Measurements from ENCODE around the gene HOXA7.

HOXA7 gene

DNA sequence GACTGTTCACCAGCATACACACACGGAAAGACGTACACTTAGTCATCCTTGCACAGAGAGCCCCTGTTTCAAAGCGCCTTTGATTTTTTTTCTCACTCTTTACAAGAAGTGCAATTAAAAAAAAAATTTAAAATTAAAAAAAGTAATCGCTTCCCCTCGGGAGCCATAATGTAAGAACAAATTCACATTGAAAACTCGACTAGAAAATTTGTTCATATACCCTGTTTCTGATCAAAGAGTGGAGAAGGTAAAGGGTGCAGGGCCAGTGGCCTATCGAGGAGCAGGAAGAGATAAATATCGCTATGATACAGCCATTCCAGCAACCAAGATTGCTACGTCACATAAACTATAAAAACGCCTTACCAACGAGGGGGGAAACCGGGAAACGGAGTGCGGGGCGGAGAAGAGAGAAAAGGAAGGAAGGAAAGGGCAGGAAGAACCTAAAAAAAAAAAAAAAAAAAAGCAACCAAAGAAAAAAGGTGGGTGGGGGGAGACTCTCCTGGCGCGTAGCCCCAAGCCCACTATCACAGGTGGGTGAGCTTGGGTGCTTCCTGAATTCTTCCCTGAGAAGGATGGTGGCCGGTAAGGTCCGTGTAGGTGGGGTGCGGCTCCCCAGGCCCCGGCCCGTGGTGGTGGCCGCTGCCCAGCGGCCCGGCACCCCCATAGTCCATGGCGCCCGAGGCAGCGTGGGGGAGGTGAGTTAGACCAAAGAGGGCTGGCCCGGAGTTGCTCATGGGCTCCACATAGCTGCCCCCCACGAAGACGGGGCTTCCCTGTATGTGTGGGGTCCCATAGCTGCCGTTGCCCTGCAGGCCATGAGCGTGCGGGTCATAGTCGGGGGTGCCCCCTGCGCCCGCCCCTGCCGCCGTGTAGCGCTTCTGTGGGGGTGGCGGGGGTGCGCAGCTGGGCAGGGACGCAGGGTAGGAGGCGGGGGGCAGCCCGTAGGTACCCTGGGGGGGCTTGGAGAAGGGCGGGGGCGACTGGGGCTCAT, 48.8 kb downstream of the HOXA7 start:
- no peak for DNase-seq (ENCODE audit: low read depth in 2 of 2)

DNA sequence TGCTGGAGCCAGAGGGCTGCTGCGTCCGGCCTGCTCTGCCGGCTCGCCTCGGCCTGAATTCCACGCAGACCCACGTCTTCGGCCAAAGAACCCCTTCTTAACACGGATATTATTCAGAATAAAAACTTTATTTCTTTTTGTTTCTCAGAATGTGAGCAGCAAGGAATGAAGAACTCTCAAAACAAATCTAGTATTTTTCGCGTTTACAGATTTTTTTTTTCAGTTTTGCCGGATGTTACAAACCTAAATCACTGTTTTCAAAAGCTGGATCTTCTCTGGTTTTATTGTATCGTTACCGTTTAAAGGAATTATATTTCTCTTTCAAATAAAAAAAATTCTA, 49.6 kb downstream of the HOXA7 start:
- DNase-seq (ENCODE audit: low read depth in 2 of 2) = no peak

DNA sequence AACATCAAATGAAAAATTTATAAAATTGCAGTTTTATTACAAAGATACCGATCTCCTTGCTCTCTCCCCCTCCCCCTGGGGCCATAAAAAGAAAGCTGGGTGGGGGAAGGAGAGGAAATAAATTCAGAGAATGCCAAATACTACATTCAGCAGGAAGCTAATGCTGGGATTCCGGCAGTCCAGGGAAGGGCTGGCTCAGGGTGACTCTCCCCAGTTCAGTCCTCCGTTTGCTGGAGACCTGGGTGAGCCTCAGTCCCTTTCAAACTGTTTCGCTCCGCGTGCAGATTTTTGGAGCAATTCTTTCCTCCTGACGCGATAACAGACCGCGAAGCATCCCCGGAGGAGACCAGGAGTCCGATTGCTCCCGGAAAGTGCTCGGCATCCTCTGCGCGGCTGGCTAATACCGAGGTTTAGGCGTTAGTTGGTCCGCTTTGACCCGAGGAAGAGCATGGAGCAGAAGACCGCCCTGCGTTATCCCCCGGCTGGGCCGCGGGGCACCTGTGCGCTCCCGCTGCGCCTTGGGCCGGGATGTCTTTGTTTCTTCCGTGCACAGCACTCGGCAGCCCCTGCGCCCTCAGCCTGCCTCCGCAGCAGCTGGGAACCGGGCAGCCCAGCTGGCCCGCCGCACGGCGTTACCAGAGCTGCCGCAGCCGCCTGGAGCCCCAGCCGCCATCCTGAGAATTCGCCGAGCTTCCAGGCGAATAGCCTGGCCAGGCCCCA, 50.1 kb downstream of the HOXA7 start:
- no peak for DNase-seq (ENCODE audit: low read depth in 2 of 2)

DNA sequence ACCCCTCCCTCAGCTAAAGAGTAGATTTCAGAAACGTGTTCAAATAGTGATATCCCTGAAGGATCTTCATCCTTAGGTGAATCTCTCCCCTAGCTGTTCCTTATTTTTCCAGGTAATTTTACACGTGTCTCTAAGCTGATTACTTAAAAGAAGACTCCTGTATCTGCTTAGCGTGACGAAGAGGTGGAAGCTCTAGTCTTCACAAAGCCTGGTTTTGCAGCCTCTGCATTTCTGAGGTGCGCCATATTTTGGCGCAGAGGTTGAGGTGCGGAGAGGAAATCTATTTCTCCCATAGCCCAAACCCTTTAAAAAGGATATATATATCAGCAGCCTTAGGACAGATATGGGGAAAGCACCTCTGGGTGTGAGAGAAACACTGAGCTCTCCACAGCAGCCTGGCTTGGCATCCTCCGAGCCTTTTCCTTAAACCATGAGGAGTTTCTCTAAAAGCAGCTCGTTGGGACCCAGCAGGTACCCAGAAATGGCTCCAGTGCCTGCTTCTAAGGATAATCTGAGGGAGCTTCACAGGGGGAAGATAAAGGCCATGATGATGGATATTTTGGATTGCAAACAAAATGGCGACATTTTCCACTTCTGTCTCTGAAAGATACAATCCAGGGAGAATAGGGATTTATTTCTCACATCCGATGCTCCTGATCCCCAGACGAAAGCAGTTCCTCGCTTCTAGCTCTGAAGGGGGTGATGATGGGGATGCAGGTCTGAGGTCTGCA, 51.0 kb downstream of the HOXA7 start:
- no peak for DNase-seq (ENCODE audit: low read depth in 2 of 2)

DNA sequence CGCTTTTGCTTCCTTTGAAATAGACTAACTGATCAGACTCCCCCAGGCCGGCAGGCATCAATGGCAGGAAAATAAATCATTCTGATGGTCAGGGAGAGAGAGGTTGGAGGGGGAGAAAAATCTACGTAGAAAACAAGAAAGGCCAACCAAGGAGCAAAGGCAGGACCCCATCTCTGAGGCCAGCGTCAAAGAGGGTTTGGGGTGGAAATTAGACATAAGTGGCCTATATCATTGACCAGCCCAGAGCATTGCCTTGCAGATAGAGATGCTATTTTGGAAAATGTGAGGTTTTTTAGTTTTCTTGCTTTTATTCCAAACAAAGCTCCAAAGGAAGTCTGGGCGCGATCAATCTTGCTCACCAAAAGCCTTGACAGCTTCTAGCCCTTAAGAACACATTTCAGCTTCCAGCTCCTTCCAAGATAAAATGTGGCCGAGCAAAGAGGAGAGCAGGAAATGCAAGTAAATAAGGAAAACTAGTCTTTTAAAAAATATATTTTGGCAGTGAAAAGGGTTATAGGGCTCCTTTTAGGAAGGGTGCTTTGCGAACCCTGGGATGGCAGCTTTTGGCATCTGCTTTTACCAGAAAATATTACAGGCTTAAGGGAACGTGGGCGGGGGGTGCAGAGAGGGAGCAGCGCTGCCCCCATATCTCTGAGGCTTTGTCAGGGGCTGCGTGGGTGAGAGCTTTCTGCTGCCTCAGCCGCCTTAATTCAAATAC, 52.0 kb downstream of the HOXA7 start:
- DNase-seq (ENCODE audit: low read depth in 2 of 2) = no peak
